B cell (primary cell): Measurements from ENCODE around the gene FAM234A. TPM values are rescaled to one million over a fixed set of nuclear protein-coding genes. Genes with fewer than 3 reads are reported as not detected.

Experiments used
- ATAC-seq: fragments of 200-7000 bp; cut with Tn5 transposase; one replicate; pipeline ENCODE4 v1.10.0; 2021; ENCODE audit warnings: low read depth, mild to moderate bottlenecking, moderate number of reproducible peaks, moderate library complexity
- CTCF ChIA-PET: fragments of 350-600 bp; sonication (Branson Sonifier 250); formaldehyde crosslinking; loops from one replicate; lab custom pipeline; 2021; ENCODE audit warnings: antibody characterized with exemption, inconsistent platforms; lab: Charles Lee
- POLR2A ChIA-PET: fragments of 350-600 bp; sonication (Branson Sonifier 250); formaldehyde crosslinking; loops from one replicate; lab custom pipeline; 2021; ENCODE audit warnings: antibody characterized with exemption; lab: Charles Lee
- DNase-seq: peaks from one replicate; pipeline ENCODE4 v3.0.0; 2013
- H2AFZ ChIP-seq: 2 replicates; pipeline ENCODE4 v1.6.1; 2012; ENCODE audit warnings: mild to moderate bottlenecking, low read depth, low read length; ENCODE audit not compliant: insufficient read depth, poor library complexity, severe bottlenecking
- H3K27ac ChIP-seq, 2 donors: 1 replicate in 1 of 2; 2 replicates in 1 of 2; pipeline ENCODE4 v1.5.1; 2012 to 2013; ENCODE audit warnings: low read length in 2 of 2, mild to moderate bottlenecking in 2 of 2, moderate library complexity in 1 of 2
- H3K27me3 ChIP-seq, 4 experiments: fragments of 200-600 bp in 1 of 4; sonication (generic) in 1 of 4; replicated peaks in 1 of 4; 1 replicate in 2 of 4; 2 replicates in 2 of 4; pipeline versions ENCODE4 v1.6.1 to v1.7.0; 2013 to 2016; ENCODE audit warnings: low read length in 3 of 4, mild to moderate bottlenecking in 2 of 4, mixed read lengths in 1 of 4, moderate library complexity in 1 of 4; ENCODE audit not compliant: insufficient read depth in 4 of 4, control insufficient read depth in 3 of 4; ENCODE audit errors: control extremely low read depth in 1 of 4
- H3K36me3 ChIP-seq, 2 experiments: replicated peaks in 1 of 2; 1 replicate in 1 of 2; 2 replicates in 1 of 2; pipeline versions ENCODE4 v1.6.1 to v1.7.1; 2013; ENCODE audit warnings: low read length in 1 of 2; ENCODE audit not compliant: insufficient read depth in 2 of 2, control insufficient read depth in 1 of 2; ENCODE audit errors: control extremely low read depth in 1 of 2, extremely low read depth in 1 of 2
- H3K4me1 ChIP-seq, 2 donors: fragments of 200-600 bp in 1 of 2; sonication (generic) in 1 of 2; 1 replicate in 1 of 2; 2 replicates in 1 of 2; pipeline versions ENCODE4 v1.5.1 to v1.6.1; 2013 to 2017; ENCODE audit warnings: low read length in 2 of 2; ENCODE audit not compliant: control insufficient read depth in 2 of 2, insufficient read depth in 2 of 2
- H3K4me2 ChIP-seq: replicated peaks from 2 replicates; pipeline ENCODE3; 2012; ENCODE audit warnings: mild to moderate bottlenecking, low read depth, low read length; ENCODE audit not compliant: poor library complexity, severe bottlenecking
- H3K4me3 ChIP-seq, 5 experiments: fragments of 200-600 bp in 1 of 5; sonication (generic) in 1 of 5; 1 replicate in 3 of 5; 2 replicates in 2 of 5; pipeline versions ENCODE4 v1.5.1 to v1.7.0; 2011 to 2016; ENCODE audit warnings: low read length in 4 of 5, mild to moderate bottlenecking in 4 of 5, low read depth in 2 of 5, control low read depth in 1 of 5, moderate library complexity in 1 of 5; ENCODE audit not compliant: insufficient read depth in 1 of 5; ENCODE audit errors: control extremely low read depth in 1 of 5, extremely low read depth in 1 of 5
- H3K79me2 ChIP-seq: fragments of 200-600 bp; sonication (generic); one replicate; pipeline ENCODE4 v1.6.0; 2016; ENCODE audit warnings: low read length; ENCODE audit not compliant: control insufficient read depth, insufficient read depth
- H3K9ac ChIP-seq: fragments of 200-600 bp; sonication (generic); 2 replicates; pipeline ENCODE4 v1.6.1; 2017; ENCODE audit warnings: mild to moderate bottlenecking, low read length, moderate library complexity
- H3K9me3 ChIP-seq, 3 donors: one replicate each; pipeline versions ENCODE4 v1.6.1 to v1.7.1; 2013; ENCODE audit warnings: low read length in 2 of 3; ENCODE audit not compliant: control insufficient read depth in 2 of 3, insufficient read depth in 1 of 3; ENCODE audit errors: control extremely low read depth in 1 of 3
- H4K20me1 ChIP-seq: 2 replicates; pipeline ENCODE4 v1.6.0; 2012; ENCODE audit warnings: mild to moderate bottlenecking, low read length; ENCODE audit not compliant: insufficient read depth, control insufficient read depth, poor library complexity, severe bottlenecking
- H3K27ac Mint-ChIP-seq: one replicate; pipeline ENCODE4 v1.8.0; 2021; ENCODE audit warnings: mixed read lengths
- H3K27me3 Mint-ChIP-seq: one replicate; pipeline ENCODE4 v1.8.0; 2021; ENCODE audit warnings: mixed read lengths
- H3K4me1 Mint-ChIP-seq: one replicate; pipeline ENCODE4 v1.8.0; 2021; ENCODE audit warnings: mixed read lengths
- H3K4me3 Mint-ChIP-seq: one replicate; pipeline ENCODE4 v1.8.0; 2021; ENCODE audit warnings: mixed read lengths
- H3K9me3 Mint-ChIP-seq: one replicate; pipeline ENCODE4 v1.8.0; 2022; ENCODE audit warnings: mixed read lengths; ENCODE audit not compliant: insufficient read depth
- CTCF ChIP-seq: fragments of 200-600 bp; IDR thresholded peaks from one replicate; pipeline ENCODE4 v1.8.0; 2022; ENCODE audit warnings: antibody characterized with exemption, mild to moderate bottlenecking
- EZH2 ChIP-seq: IDR thresholded peaks from 2 replicates; pipeline ENCODE4 v1.6.1; 2012; ENCODE audit warnings: borderline replicate concordance, low read depth, mild to moderate bottlenecking, moderate library complexity, low read length; ENCODE audit not compliant: insufficient read depth, poor library complexity, severe bottlenecking
- WGBS: methylation state at CpG from one replicate; pipeline ENCODE4 v1.1.5; 2013; ENCODE audit warnings: missing lambda C conversion rate; ENCODE audit not compliant: insufficient coverage; 5-methylcytosine and 5-hydroxymethylcytosine counted together
- intact Hi-C: fragments of 100-400 bp; cut with micrococcal nuclease; formaldehyde crosslinking; loops from one replicate; pipeline ENCODE4 v1.10.0; 2022
- polyA plus RNA-seq: library from polyadenylated mRNA; depleted of rRNA; stranded (reverse); fragments of >200 nt; gene quantifications from 2 replicates; pipeline ENCODE4 v1.2.3, GENCODE V29; 2012
- total RNA-seq, 2 donors: library from RNA; stranded (reverse); fragments of 120-200 nt in 1 of 2; gene quantifications; 1 replicate in 1 of 2; 2 replicates in 1 of 2; pipeline versions ENCODE4 v1.2.3 to v1.2.4, GENCODE V29; 2013 to 2022

The FAM234A gene
- total and polyA plus RNA-seq, 2 donors (not counting 1 experiment from before 2014, with no cell fraction given): 35.1 to 42.9 TPM

GRCh38 chr16:194516-194915 is 40.1 kb upstream of the FAM234A start:
- Histone ChIP-seq H3K79me2 (peaks cover 21% of the 10 kb centered on the region), H3K27ac (no peak overlapping the region), H3K4me1 (no peaks in the 10 kb centered on the region), H3K27me3 (no peaks in the 10 kb centered on the region), H3K4me3 (no peak overlapping the region), H3K4me2 (no peak overlapping the region), H4K20me1 (peaks cover 49% of the 10 kb centered on the region), H3K36me3 (peaks cover 10 to 86% of the 10 kb centered on the region in 2 experiments), H3K9ac (no peak overlapping the region), H2AFZ (no peak overlapping the region), H3K9me3 (no peaks in the 10 kb centered on the region)
- ATAC-seq (no peak), DNase-seq (no peak)
- Mint-ChIP-seq H3K4me3 (no peak overlapping the region), H3K9me3 (no peaks in the 10 kb centered on the region), H3K27ac (no peak overlapping the region), H3K4me1 (no peaks in the 10 kb centered on the region), H3K27me3 (no peaks in the 10 kb centered on the region)
- WGBS: 74% methylated on average over 5 of the region's 6 CpGs
- ChIA-PET POLR2A (no interaction called here), CTCF (interaction anchor here (1.1 kb wide), 1 partner anchor 129 kb away, joined by 4 read pairs; no protein-coding TSS in a partner anchor)
- TF ChIP-seq CTCF (no peak), EZH2 (no peak)
- intact Hi-C loops: no loop called here

GRCh38 chr16:200388-200787 is 34.2 kb upstream of the FAM234A start:
- CTCF ChIA-PET: no interaction called here
- intact Hi-C loops: no loop called here
- ATAC-seq: no peak

More at GRCh38 chr16:200388-200787, 34.2 kb upstream of the FAM234A start:
- Mint-ChIP-seq H3K4me3 (no peak overlapping the region), H3K27me3 (no peaks in the 10 kb centered on the region), H3K4me1 (no peaks in the 10 kb centered on the region), H3K9me3 (no peaks in the 10 kb centered on the region), H3K27ac (no peak overlapping the region)
- Histone ChIP-seq H3K27me3 (no peaks in the 10 kb centered on the region), H3K4me2 (no peak overlapping the region), H3K27ac (no peak overlapping the region), H3K79me2 (peaks cover 9% of the 10 kb centered on the region), H2AFZ (no peak overlapping the region), H3K9ac (no peak overlapping the region), H4K20me1 (peaks cover 28% of the 10 kb centered on the region), H3K4me3 (no peak overlapping the region), H3K9me3 (no peaks in the 10 kb centered on the region), H3K4me1 (no peaks in the 10 kb centered on the region), H3K36me3 (peaks cover 7 to 67% of the 10 kb centered on the region in 2 experiments)
- TF ChIP-seq CTCF (no peak), EZH2 (no peak)
- POLR2A ChIA-PET: interaction anchor here (0.7 kb wide), 1 partner anchor 20 kb away, joined by 5 read pairs; the partner anchor contains the start of gene HBQ1
- 100% methylated on average over 3 of the region's 5 CpGs for WGBS
- DNase-seq: no peak
